HepG2 (cell line): ENCODE measurements around the gene THOP1. TPM values are rescaled to one million over a fixed set of nuclear protein-coding genes. Genes with fewer than 3 reads are reported as not detected.

Experiments used
- ATAC-seq: fragments of 200-7000 bp; cut with Tn5 transposase; 3 replicates; pipeline ENCODE4 v1.9.1; 2020; ENCODE audit warnings: mild to moderate bottlenecking, moderate library complexity
- BruUV-seq: library from RNA; stranded (reverse); fragments of 400-500 nt; replicated peaks from 2 replicates; lab custom pipeline; 2021; lab: Mats Ljungman, UMichigan
- CTCF ChIA-PET: fragments of 300-600 bp; formaldehyde crosslinking; extraction: SDS; loops from one replicate; lab custom pipeline; 2021; ENCODE audit warnings: low total read pairs, inconsistent platforms, low intra/inter-chr PET ratio; lab: Yijun Ruan, JAX
- POLR2A ChIA-PET: fragments of 350-600 bp; sonication (Branson Sonifier 250); formaldehyde crosslinking; loops from one replicate; lab custom pipeline; 2020; ENCODE audit warnings: antibody characterized with exemption, inconsistent platforms; lab: Yijun Ruan, JAX
- DNase-seq: peaks from one replicate; pipeline ENCODE4 v3.0.0-alpha.2; 2015; ENCODE audit warnings: low spot score
- FAIRE-seq: peaks from 3 replicates; lab custom pipeline; 2011; peaks lifted over from hg19 to GRCh38; lab: Jason Lieb, UNC
- H2AFZ ChIP-seq: one replicate; pipeline ENCODE4 v1.6.1; 2011; ENCODE audit warnings: low read length, inconsistent platforms
- H3K27ac ChIP-seq: fragments of 300-600 bp; 3 replicates; pipeline ENCODE4 v1.8.0; 2011; ENCODE audit warnings: mixed run types, mild to moderate bottlenecking, mixed read lengths, low read length, inconsistent platforms; ENCODE audit not compliant: insufficient read depth; ENCODE audit errors: extremely low read length
- H3K27me3 ChIP-seq, 2 experiments: fragments of 200-600 bp in 1 of 2; 2 replicates in 1 of 2; 3 replicates in 1 of 2; pipeline versions ENCODE4 v1.6.0 to v1.8.0; 2011; ENCODE audit warnings: low read length in 2 of 2, mild to moderate bottlenecking in 2 of 2, moderate library complexity in 2 of 2, inconsistent platforms in 1 of 2; ENCODE audit not compliant: insufficient read depth in 2 of 2, control insufficient read depth in 1 of 2
- H3K36me3 ChIP-seq, 2 experiments: fragments of 200-600 bp in 1 of 2; replicated peaks in 1 of 2; 2 replicates in 1 of 2; 3 replicates in 1 of 2; pipeline versions ENCODE4 v1.5.1 to v1.8.0; 2011; ENCODE audit warnings: low read length in 2 of 2, inconsistent platforms in 1 of 2; ENCODE audit not compliant: insufficient read depth in 2 of 2, control insufficient read depth in 1 of 2
- H3K4me1 ChIP-seq: 2 replicates; pipeline ENCODE4 v1.5.1; 2012; ENCODE audit warnings: low read length, inconsistent platforms; ENCODE audit not compliant: insufficient read depth
- H3K4me2 ChIP-seq: 2 replicates; pipeline ENCODE4 v1.6.0; 2011; ENCODE audit warnings: low read depth, low read length, inconsistent platforms
- H3K4me3 ChIP-seq, 3 experiments: fragments of 200-600 bp in 1 of 3; sonication (generic), shearing (Covaris generic) in 1 of 3; replicated peaks in 1 of 3; 2 replicates each; pipeline ENCODE4 v1.5.1; 2011 to 2016; ENCODE audit warnings: low read length in 3 of 3, inconsistent platforms in 2 of 3, low read depth in 2 of 3, mild to moderate bottlenecking in 2 of 3, control low read depth in 1 of 3, mixed read lengths in 1 of 3; ENCODE audit not compliant: insufficient read depth in 1 of 3
- H3K79me2 ChIP-seq: one replicate; pipeline ENCODE4 v1.6.1; 2011; ENCODE audit warnings: low read length, inconsistent platforms; ENCODE audit not compliant: insufficient read depth
- H3K9ac ChIP-seq: 2 replicates; pipeline ENCODE4 v1.6.0; 2011; ENCODE audit warnings: mild to moderate bottlenecking, low read depth, low read length, inconsistent platforms; ENCODE audit not compliant: insufficient read depth
- H3K9me3 ChIP-seq: 2 replicates; pipeline ENCODE4 v1.5.1; 2012; ENCODE audit warnings: mild to moderate bottlenecking, low read length
- H4K20me1 ChIP-seq: 2 replicates; pipeline ENCODE4 v1.6.0; 2011; ENCODE audit warnings: inconsistent platforms, mild to moderate bottlenecking, low read length, moderate library complexity; ENCODE audit not compliant: insufficient read depth
- AGO2 ChIP-seq: fragments of 200-400 bp; formaldehyde crosslinking; optimal IDR thresholded peaks from 2 replicates; pipeline ENCODE3; 2017; ENCODE audit warnings: mild to moderate bottlenecking, low read depth, low read length, moderate library complexity
- CC2D1A ChIP-seq: sonication (generic); formaldehyde crosslinking; IDR thresholded peaks from 2 replicates; pipeline ENCODE4 v1.8.1; 2023; ENCODE audit warnings: mild to moderate bottlenecking, missing genetic modification reagents
- DNMT1 ChIP-seq: sonication (generic); formaldehyde crosslinking; IDR thresholded peaks from 2 replicates; pipeline ENCODE4 v1.5.1; 2020; ENCODE audit warnings: mild to moderate bottlenecking, missing genetic modification reagents
- MTA1 ChIP-seq: sonication (generic); formaldehyde crosslinking; IDR thresholded peaks from 2 replicates; pipeline ENCODE4 v1.4.0; 2020; ENCODE audit warnings: missing genetic modification reagents, mild to moderate bottlenecking, borderline replicate concordance
- MTF2 ChIP-seq: sonication (generic); formaldehyde crosslinking; IDR thresholded peaks from 2 replicates; pipeline ENCODE4 v1.5.0; 2020; ENCODE audit warnings: missing genetic modification reagents, borderline replicate concordance
- NONO ChIP-seq, 2 experiments: fragments of 450-650 bp in 1 of 2; sonication (generic) in 1 of 2; formaldehyde crosslinking in 1 of 2; IDR thresholded peaks in 1 of 2; conservative IDR thresholded peaks in 1 of 2; 2 replicates each; pipeline versions ENCODE4 v1.6.1 to v1.8.0; 2017 to 2022; ENCODE audit warnings: mild to moderate bottlenecking in 1 of 2, missing genetic modification reagents in 1 of 2, moderate library complexity in 1 of 2
- PCBP1 ChIP-seq: fragments of 200-400 bp; formaldehyde crosslinking; IDR thresholded peaks from 2 replicates; pipeline ENCODE4 v1.6.1; 2017; ENCODE audit warnings: mild to moderate bottlenecking, low read depth, low read length, borderline replicate concordance
- RBFOX2 ChIP-seq: fragments of 200-400 bp; formaldehyde crosslinking; IDR thresholded peaks from 2 replicates; pipeline ENCODE4 v1.6.1; 2017; ENCODE audit warnings: low read depth, mild to moderate bottlenecking, low read length
- ZNF430 ChIP-seq: sonication (generic); formaldehyde crosslinking; IDR thresholded peaks from 2 replicates; pipeline ENCODE4 v1.9.0; 2021; ENCODE audit warnings: mild to moderate bottlenecking, missing genetic modification reagents
- WGBS: methylation state at CpG from one replicate; pipeline ENCODE4 v1.1.6; 2017; ENCODE audit warnings: low lambda C conversion rate; 5-methylcytosine and 5-hydroxymethylcytosine counted together
- in situ Hi-C: cut with HindIII; loops from 2 replicates; pipeline ENCODE4 v1.10.0; 2017; ENCODE audit warnings: low pct_unique_long_range_greater_than_20kb; ENCODE audit not compliant: extremely low pct_ligation_motif_present
- intact Hi-C: fragments of 100-400 bp; cut with micrococcal nuclease; formaldehyde crosslinking; loops from one replicate; pipeline ENCODE4 v1.10.0; 2022; ENCODE audit not compliant: unreplicated experiment
- polyA plus RNA-seq, 8 experiments: library from polyadenylated mRNA; depleted of rRNA in 3 of 8; stranded (reverse) in 7 of 8; unstranded in 1 of 8; fragments of >200 nt; fragmentation: Illumina TruSeq in 4 of 8; extraction: Trizol in 4 of 8; gene quantifications; 2 replicates each; pipeline versions ENCODE4 v1.2.1 to v1.2.3, GENCODE V29; 2011 to 2016; ENCODE audit warnings: low read depth in 4 of 8, missing spikeins in 1 of 8, mixed read lengths in 1 of 8; ENCODE audit not compliant: insufficient read depth in 1 of 8
- total RNA-seq, 5 experiments: library from RNA; depleted of rRNA; stranded (reverse); fragments of >200 nt; fragmentation: Illumina TruSeq; extraction: Trizol; gene quantifications; 2 replicates each; pipeline ENCODE4 v1.2.3, GENCODE V29; 2016; ENCODE audit warnings: low read depth in 1 of 5
- TF ChIP-seq, protein P1 (sequence below): sonication (generic); formaldehyde crosslinking; IDR thresholded peaks from 2 replicates; pipeline ENCODE4 v1.4.0; 2020; ENCODE audit warnings: missing genetic modification reagents
- TF ChIP-seq, protein P2 (sequence below): sonication (generic); formaldehyde crosslinking; IDR thresholded peaks from 2 replicates; pipeline ENCODE4 v1.5.0; 2020; ENCODE audit warnings: missing genetic modification reagents, mild to moderate bottlenecking, borderline replicate concordance
- TF ChIP-seq, protein P3 (sequence below): sonication (generic); formaldehyde crosslinking; IDR thresholded peaks from 2 replicates; pipeline ENCODE4 v1.5.1; 2020; ENCODE audit warnings: mild to moderate bottlenecking, missing genetic modification reagents, moderate library complexity
- TF ChIP-seq, protein P4 (sequence below): sonication (generic); formaldehyde crosslinking; IDR thresholded peaks from 2 replicates; pipeline ENCODE4 v1.4.0; 2020; ENCODE audit warnings: mild to moderate bottlenecking, missing genetic modification reagents, borderline replicate concordance

THOP1 gene
- total and polyA plus RNA-seq, 2 of the 13 experiments (the other 11 are each of a cell fraction or from before 2014, with no cell fraction given) = 74.4 to 116 TPM

DNA sequence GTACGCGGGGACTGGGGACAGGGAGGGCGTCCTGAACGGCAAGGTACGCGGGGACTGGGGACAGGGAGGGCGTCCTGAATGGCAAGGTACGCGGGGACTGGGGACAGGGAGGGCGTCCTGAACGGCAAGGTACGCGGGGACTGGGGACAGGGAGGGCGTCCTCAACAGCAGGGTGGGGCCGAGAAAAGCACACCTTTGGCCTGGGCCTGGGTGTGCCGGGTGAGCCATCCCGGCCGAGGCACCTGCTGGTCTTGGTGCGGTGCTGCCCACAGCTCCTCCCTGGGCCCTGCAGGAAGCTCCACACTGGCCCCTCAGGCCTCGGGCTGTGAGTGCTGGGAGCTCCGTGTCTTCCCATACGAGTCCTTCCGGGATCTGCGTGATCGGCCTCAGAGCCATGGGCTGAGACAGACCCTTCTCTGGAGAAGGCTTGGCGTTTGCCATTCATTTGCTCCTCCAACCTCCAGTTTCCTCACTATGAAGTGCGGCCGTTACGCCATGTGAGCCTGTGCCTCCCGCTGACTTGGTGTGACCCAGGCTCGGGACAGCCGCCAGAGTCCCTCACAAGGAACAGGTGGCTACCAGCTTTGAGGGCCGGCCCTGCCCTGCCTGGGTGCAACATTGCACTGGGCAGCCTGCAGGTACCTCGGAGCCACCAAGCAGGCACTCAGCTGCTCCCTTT is 26.6 kb downstream of the THOP1 start:
- peak overlapping the region; percentile 66 for H3K27ac ChIP-seq
- no peaks in the 10 kb centered on the region for H3K9me3 ChIP-seq
- peaks cover 18% of the 10 kb centered on the region for H3K4me1 ChIP-seq
- ChIA-PET CTCF (no interaction called here), POLR2A (interaction anchor here (0.9 to 2.5 kb wide), 8 partner anchors 8 to 55 kb away, joined by 3 to 18 read pairs (median 6); partner anchors contain the start of genes SGTA, THOP1, ZNF554 and ZNF555)
- peak overlapping the region; percentile 44; the same call in 1 of the 2 replicates for H3K9ac ChIP-seq
- FAIRE-seq = no peak
- H3K36me3 ChIP-seq = peaks cover 10 to 35% of the 10 kb centered on the region in 2 experiments; a peak in 4 of 5 replicates
- no peak overlapping the region; a peak in 1 of 6 replicates for H3K4me3 ChIP-seq
- WGBS = 95% methylated on average over 22 of the region's 34 CpGs
- no peaks in the 10 kb centered on the region for H4K20me1 ChIP-seq
- in situ Hi-C loops = loop anchor here (10.0 kb wide), 1 partner anchor 63 kb away; no protein-coding TSS in a partner anchor
- BruUV-seq = no TSS peak
- intact Hi-C loops = no loop called here
- no peaks in the 10 kb centered on the region for H3K79me2 ChIP-seq
- no peak overlapping the region for H2AFZ ChIP-seq
- DNase-seq = no peak
- 0 out of 2 replicates have a peak overlapping the region, but pooled peaks have one; percentile 30 for H3K4me2 ChIP-seq
- ATAC-seq = no peak
- no peaks in the 10 kb centered on the region for H3K27me3 ChIP-seq
- TF ChIP-seq, protein P1, sequence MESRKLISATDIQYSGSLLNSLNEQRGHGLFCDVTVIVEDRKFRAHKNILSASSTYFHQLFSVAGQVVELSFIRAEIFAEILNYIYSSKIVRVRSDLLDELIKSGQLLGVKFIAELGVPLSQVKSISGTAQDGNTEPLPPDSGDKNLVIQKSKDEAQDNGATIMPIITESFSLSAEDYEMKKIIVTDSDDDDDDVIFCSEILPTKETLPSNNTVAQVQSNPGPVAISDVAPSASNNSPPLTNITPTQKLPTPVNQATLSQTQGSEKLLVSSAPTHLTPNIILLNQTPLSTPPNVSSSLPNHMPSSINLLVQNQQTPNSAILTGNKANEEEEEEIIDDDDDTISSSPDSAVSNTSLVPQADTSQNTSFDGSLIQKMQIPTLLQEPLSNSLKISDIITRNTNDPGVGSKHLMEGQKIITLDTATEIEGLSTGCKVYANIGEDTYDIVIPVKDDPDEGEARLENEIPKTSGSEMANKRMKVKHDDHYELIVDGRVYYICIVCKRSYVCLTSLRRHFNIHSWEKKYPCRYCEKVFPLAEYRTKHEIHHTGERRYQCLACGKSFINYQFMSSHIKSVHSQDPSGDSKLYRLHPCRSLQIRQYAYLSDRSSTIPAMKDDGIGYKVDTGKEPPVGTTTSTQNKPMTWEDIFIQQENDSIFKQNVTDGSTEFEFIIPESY (CRISPR knock-in tag) = peak; percentile 21; the same call in 1 of the 2 replicates
- TF ChIP-seq NONO (IDR thresholded peaks at IDR 0.05) = no peak
- 0 out of 2 replicates have a peak, but pooled peaks have one; percentile 4 for TF ChIP-seq NONO (CRISPR knock-in tag; conservative IDR thresholded peaks at IDR 0.05)
- peak; percentile 38 for TF ChIP-seq AGO2
- TF ChIP-seq RBFOX2 = peak; percentile 33
- TF ChIP-seq PCBP1 = 0 out of 2 replicates have a peak, but pooled peaks have one; percentile 8
- TF ChIP-seq, protein P2, sequence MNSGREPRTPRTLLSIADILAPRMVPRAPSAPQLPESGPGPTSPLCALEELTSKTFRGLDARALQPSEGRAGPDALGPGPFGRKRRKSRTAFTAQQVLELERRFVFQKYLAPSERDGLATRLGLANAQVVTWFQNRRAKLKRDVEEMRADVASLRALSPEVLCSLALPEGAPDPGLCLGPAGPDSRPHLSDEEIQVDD (CRISPR knock-in tag) = 0 out of 2 replicates have a peak, but pooled peaks have one; percentile 33
- 0 out of 2 replicates have a peak, but pooled peaks have one; percentile 68 for TF ChIP-seq DNMT1 (CRISPR knock-in tag)
- TF ChIP-seq ZNF430 (CRISPR knock-in tag) = no peak
- TF ChIP-seq, protein P3, sequence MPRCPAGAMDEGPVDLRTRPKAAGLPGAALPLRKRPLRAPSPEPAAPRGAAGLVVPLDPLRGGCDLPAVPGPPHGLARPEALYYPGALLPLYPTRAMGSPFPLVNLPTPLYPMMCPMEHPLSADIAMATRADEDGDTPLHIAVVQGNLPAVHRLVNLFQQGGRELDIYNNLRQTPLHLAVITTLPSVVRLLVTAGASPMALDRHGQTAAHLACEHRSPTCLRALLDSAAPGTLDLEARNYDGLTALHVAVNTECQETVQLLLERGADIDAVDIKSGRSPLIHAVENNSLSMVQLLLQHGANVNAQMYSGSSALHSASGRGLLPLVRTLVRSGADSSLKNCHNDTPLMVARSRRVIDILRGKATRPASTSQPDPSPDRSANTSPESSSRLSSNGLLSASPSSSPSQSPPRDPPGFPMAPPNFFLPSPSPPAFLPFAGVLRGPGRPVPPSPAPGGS (CRISPR knock-in tag) = no peak
- TF ChIP-seq CC2D1A = no peak
- TF ChIP-seq MTF2 = no peak
- TF ChIP-seq, protein P4, sequence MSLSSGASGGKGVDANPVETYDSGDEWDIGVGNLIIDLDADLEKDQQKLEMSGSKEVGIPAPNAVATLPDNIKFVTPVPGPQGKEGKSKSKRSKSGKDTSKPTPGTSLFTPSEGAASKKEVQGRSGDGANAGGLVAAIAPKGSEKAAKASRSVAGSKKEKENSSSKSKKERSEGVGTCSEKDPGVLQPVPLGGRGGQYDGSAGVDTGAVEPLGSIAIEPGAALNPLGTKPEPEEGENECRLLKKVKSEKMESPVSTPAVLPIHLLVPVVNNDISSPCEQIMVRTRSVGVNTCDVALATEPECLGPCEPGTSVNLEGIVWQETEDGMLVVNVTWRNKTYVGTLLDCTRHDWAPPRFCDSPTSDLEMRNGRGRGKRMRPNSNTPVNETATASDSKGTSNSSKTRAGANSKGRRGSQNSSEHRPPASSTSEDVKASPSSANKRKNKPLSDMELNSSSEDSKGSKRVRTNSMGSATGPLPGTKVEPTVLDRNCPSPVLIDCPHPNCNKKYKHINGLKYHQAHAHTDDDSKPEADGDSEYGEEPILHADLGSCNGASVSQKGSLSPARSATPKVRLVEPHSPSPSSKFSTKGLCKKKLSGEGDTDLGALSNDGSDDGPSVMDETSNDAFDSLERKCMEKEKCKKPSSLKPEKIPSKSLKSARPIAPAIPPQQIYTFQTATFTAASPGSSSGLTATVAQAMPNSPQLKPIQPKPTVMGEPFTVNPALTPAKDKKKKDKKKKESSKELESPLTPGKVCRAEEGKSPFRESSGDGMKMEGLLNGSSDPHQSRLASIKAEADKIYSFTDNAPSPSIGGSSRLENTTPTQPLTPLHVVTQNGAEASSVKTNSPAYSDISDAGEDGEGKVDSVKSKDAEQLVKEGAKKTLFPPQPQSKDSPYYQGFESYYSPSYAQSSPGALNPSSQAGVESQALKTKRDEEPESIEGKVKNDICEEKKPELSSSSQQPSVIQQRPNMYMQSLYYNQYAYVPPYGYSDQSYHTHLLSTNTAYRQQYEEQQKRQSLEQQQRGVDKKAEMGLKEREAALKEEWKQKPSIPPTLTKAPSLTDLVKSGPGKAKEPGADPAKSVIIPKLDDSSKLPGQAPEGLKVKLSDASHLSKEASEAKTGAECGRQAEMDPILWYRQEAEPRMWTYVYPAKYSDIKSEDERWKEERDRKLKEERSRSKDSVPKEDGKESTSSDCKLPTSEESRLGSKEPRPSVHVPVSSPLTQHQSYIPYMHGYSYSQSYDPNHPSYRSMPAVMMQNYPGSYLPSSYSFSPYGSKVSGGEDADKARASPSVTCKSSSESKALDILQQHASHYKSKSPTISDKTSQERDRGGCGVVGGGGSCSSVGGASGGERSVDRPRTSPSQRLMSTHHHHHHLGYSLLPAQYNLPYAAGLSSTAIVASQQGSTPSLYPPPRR = 0 out of 2 replicates have a peak, but pooled peaks have one; percentile 4
- 0 out of 2 replicates have a peak, but pooled peaks have one; percentile 14 for TF ChIP-seq MTA1 (CRISPR knock-in tag)
